ENCODE data around the gene NRXN3.
A peak's percentile ranks its signal among the peaks of the same experiment; 100 is the strongest.

NRXN3 gene

GRCh38 chr14:78576437-78577166 is 406.4 kb downstream of the NRXN3 start:
- Histone ChIP-seq H3K9ac (no peak overlapping the region), H4K20me1 (no peaks in the 10 kb centered on the region), H3K4me1 (no peaks in the 10 kb centered on the region), H3K27me3 (no peaks in the 10 kb centered on the region), H3K9me3 (replicated peaks in 1 of 11) (peaks cover 27 to 37% (median 32%) of the 10 kb centered on the region in 11 experiments), H3K4me3 (no peak overlapping the region), H3K4me2 (no peak overlapping the region), H3K36me3 (peaks cover 0 to 9% (median 0%) of the 10 kb centered on the region in 11 experiments; a peak in 5 of 22 replicates), H3K27ac (no peak overlapping the region)
- no peak for TF ChIP-seq Cebpa-rat (IDR thresholded peaks at IDR 0.05)

GRCh38 chr14:78581229-78581628 is 411.1 kb downstream of the NRXN3 start:
- Histone ChIP-seq H3K9ac (no peak overlapping the region), H3K4me3 (no peak overlapping the region), H3K4me1 (no peaks in the 10 kb centered on the region), H3K9me3 (replicated peaks in 1 of 11) (no peaks in the 10 kb centered on the region), H3K36me3 (no peaks in the 10 kb centered on the region), H3K27ac (no peak overlapping the region), H3K4me2 (no peak overlapping the region), H3K27me3 (no peaks in the 10 kb centered on the region), H4K20me1 (no peaks in the 10 kb centered on the region)
- TF ChIP-seq Cebpa-rat (IDR thresholded peaks at IDR 0.05), result no peak

GRCh38 chr14:78586681-78587080 is 416.5 kb downstream of the NRXN3 start:
- Histone ChIP-seq H3K4me2 (no peak overlapping the region), H3K4me1 (no peaks in the 10 kb centered on the region), H3K36me3 (no peaks in the 10 kb centered on the region), H3K27ac (no peak overlapping the region), H3K9me3 (replicated peaks in 1 of 11) (no peaks in the 10 kb centered on the region), H3K4me3 (no peak overlapping the region), H3K27me3 (no peaks in the 10 kb centered on the region), H3K9ac (no peak overlapping the region), H4K20me1 (no peaks in the 10 kb centered on the region)
- no peak for TF ChIP-seq Cebpa-rat (IDR thresholded peaks at IDR 0.05)

GRCh38 chr14:78588906-78589305 is 418.7 kb downstream of the NRXN3 start:
- Histone ChIP-seq H3K4me2 (no peak overlapping the region), H3K4me1 (no peaks in the 10 kb centered on the region), H3K36me3 (no peaks in the 10 kb centered on the region), H3K9ac (no peak overlapping the region), H4K20me1 (no peaks in the 10 kb centered on the region), H3K27me3 (no peaks in the 10 kb centered on the region), H3K27ac (no peak overlapping the region), H3K4me3 (no peak overlapping the region), H3K9me3 (replicated peaks in 1 of 11) (no peaks in the 10 kb centered on the region)
- no peak for TF ChIP-seq Cebpa-rat (IDR thresholded peaks at IDR 0.05)

- Histone ChIP-seq H4K20me1 (no peaks in the 10 kb centered on the region), H3K4me2 (no peak overlapping the region), H3K27me3 (no peaks in the 10 kb centered on the region), H3K4me3 (no peak overlapping the region), H3K4me1 (no peaks in the 10 kb centered on the region), H3K9ac (no peak overlapping the region), H3K9me3 (replicated peaks in 1 of 11) (no peaks in the 10 kb centered on the region), H3K27ac (no peak overlapping the region), H3K36me3 (no peaks in the 10 kb centered on the region)
- TF ChIP-seq Cebpa-rat (IDR thresholded peaks at IDR 0.05), result no peak
Measured at GRCh38 chr14:78592616-78593219, 422.5 kb downstream of the NRXN3 start.

DNA sequence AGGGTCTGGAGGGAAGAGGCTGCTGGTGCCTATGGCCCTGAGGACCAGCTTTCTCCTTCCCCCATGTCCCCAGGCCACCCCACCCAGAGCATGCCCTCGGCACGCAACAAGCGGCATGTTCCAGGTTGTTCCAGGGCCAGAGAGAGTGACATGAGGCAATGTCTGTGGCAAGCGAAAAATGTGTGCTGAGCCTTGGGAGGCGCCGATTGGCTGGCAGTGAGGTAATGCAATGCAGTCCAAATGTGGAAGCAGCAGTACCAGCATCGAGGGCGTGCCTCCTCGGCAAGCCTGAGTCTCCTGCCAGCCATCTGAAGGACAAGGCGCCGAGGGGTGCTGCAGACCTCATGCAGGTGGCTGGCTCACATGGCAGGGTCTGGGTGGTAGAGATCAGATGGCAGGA is 423.8 kb downstream of the NRXN3 start:
- Histone ChIP-seq H3K9me3 (replicated peaks in 1 of 11) (no peaks in the 10 kb centered on the region), H3K9ac (no peak overlapping the region), H3K4me2 (no peak overlapping the region), H3K27me3 (no peaks in the 10 kb centered on the region), H3K36me3 (no peaks in the 10 kb centered on the region), H3K4me1 (no peaks in the 10 kb centered on the region), H3K27ac (no peak overlapping the region), H4K20me1 (no peaks in the 10 kb centered on the region), H3K4me3 (no peak overlapping the region)
- TF ChIP-seq Cebpa-rat (IDR thresholded peaks at IDR 0.05), result no peak

GRCh38 chr14:78595797-78596196 is 425.6 kb downstream of the NRXN3 start:
- Histone ChIP-seq H4K20me1 (no peaks in the 10 kb centered on the region), H3K4me2 (no peak overlapping the region)
- no peak for TF ChIP-seq Cebpa-rat (IDR thresholded peaks at IDR 0.05)

DNA sequence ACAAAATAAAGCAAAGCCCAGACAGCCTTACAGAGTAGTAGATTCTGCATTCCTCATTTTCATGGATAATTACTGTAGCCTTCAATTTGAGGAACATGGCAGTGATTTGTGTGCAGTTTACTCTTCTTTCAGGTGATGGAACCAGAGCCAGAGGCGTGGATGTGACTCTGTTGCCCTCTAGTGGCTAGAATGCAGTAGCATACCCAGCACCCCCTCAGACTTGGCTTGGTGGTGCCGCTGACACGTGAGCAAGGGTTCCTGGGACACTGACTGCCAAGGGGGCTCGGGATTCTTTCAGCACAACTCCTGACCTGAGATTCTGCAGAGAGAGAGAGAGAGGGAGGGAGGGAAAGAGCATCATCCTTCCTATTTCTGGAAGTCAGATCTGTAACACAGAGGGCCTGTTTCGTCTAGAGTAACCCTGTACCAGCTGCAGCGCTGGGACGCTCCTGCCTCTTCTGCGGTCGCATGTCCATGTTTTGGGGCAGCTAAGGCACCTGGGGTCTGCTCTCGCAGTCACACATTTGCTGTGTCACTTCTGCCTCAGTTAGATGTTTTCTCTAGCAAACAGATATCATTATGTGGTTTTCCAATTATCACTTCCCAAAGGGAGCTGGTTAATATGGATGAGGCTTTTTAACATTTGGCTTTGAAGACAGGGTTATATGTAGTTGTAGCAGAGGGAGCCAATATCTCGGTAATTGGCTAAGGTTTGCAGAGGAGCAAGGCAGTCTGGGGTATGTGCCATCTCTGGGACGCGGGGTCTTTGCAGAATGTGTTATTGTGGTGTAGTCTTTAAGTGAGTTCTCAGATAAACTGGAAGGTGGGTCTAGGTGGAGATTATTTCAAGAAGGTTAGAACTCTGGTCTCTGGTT is 428.1 kb downstream of the NRXN3 start:
- H3K27me3 ChIP-seq, result no peaks in the 10 kb centered on the region
- H3K4me1 ChIP-seq, result no peaks in the 10 kb centered on the region
- H3K9ac ChIP-seq, result no peak overlapping the region
- no peaks in the 10 kb centered on the region for H4K20me1 ChIP-seq
- TF ChIP-seq Cebpa-rat (IDR thresholded peaks at IDR 0.05), result no peak
- no peaks in the 10 kb centered on the region for H3K36me3 ChIP-seq
- H3K9me3 ChIP-seq (replicated peaks in 1 of 11), result no peaks in the 10 kb centered on the region
- H3K4me2 ChIP-seq, result no peak overlapping the region
- H3K27ac ChIP-seq, result no peak overlapping the region
- no peak overlapping the region for H3K4me3 ChIP-seq

More at GRCh38 chr14:78595797-78596196, 425.6 kb downstream of the NRXN3 start:
- H3K9me3 ChIP-seq (replicated peaks in 1 of 11), result no peaks in the 10 kb centered on the region
- no peak overlapping the region for H3K9ac ChIP-seq
- H3K4me1 ChIP-seq, result no peaks in the 10 kb centered on the region
- H3K36me3 ChIP-seq, result no peaks in the 10 kb centered on the region
- H3K4me3 ChIP-seq, result no peak overlapping the region
- H3K27me3 ChIP-seq, result no peaks in the 10 kb centered on the region
- no peak overlapping the region for H3K27ac ChIP-seq

GRCh38 chr14:78605025-78605762 is 435.0 kb downstream of the NRXN3 start:
- no peak for TF ChIP-seq Cebpa-rat (IDR thresholded peaks at IDR 0.05)
- H3K4me2 ChIP-seq, result peak overlapping the region in 2 of 11 experiments; percentile 55 to 64; a peak in 2 of 22 replicates

More at GRCh38 chr14:78605025-78605762, 435.0 kb downstream of the NRXN3 start:
- no peaks in the 10 kb centered on the region for H4K20me1 ChIP-seq
- H3K9ac ChIP-seq, result no peak overlapping the region
- H3K4me3 ChIP-seq, result no peak overlapping the region
- H3K9me3 ChIP-seq (replicated peaks in 1 of 11), result no peaks in the 10 kb centered on the region
- H3K36me3 ChIP-seq, result no peaks in the 10 kb centered on the region
- peaks cover 5 to 37% (median 10%) of the 10 kb centered on the region in 10 experiments; a peak in 17 of 20 replicates for H3K4me1 ChIP-seq
- no peaks in the 10 kb centered on the region for H3K27me3 ChIP-seq
- H3K27ac ChIP-seq, result peak overlapping the region in 2 of 11 experiments; percentile 34 to 69; a peak in 1 of 22 replicates

All from BLaER1 treated with 17β-estradiol and CSF1 and Interleukin-3, amounts not matched to agents 10 nM and 100 nM (cell line).